ENCODE data around the gene ANKRD63. TPM values are rescaled to one million over a fixed set of nuclear protein-coding genes. Genes with fewer than 3 reads are reported as not detected.

The ANKRD63 gene
- total and polyA plus RNA-seq, 10 of the 15 experiments (the other 5 are each of a cell fraction or from before 2014, with no cell fraction given), result not detected

DNA sequence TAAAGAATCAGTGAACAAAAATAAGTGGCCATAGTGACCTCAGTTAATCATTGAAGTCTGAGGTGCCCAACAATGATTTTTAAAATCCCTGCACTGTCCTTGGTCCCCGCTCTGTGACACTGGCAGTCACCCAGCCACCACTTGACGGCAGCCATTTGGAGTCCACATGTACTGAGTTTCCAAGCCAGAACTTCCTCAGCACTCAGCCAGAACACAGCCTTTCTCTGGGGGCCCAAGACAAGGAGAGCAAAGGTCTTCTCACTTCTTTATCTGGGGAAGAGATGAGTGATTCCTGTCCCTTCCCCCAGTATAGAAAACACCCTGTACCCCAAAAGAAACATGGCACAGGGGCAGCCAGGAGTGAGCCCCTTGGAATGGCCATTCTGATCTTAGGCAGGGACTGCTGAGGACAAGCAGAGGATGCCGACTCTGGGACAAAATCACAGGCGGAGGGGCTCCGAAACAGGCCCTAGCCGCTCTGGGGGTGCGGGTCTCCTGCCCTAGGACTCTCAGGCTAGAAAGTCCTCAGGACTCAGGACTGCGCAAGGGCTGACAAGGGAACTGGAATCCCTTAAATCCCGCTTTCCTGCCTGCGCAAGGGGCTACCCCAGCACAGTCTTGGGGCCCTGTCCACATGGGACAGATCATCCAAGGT is 31.3 kb downstream of the ANKRD63 start (continued):
- TF ChIP-seq, protein P1, sequence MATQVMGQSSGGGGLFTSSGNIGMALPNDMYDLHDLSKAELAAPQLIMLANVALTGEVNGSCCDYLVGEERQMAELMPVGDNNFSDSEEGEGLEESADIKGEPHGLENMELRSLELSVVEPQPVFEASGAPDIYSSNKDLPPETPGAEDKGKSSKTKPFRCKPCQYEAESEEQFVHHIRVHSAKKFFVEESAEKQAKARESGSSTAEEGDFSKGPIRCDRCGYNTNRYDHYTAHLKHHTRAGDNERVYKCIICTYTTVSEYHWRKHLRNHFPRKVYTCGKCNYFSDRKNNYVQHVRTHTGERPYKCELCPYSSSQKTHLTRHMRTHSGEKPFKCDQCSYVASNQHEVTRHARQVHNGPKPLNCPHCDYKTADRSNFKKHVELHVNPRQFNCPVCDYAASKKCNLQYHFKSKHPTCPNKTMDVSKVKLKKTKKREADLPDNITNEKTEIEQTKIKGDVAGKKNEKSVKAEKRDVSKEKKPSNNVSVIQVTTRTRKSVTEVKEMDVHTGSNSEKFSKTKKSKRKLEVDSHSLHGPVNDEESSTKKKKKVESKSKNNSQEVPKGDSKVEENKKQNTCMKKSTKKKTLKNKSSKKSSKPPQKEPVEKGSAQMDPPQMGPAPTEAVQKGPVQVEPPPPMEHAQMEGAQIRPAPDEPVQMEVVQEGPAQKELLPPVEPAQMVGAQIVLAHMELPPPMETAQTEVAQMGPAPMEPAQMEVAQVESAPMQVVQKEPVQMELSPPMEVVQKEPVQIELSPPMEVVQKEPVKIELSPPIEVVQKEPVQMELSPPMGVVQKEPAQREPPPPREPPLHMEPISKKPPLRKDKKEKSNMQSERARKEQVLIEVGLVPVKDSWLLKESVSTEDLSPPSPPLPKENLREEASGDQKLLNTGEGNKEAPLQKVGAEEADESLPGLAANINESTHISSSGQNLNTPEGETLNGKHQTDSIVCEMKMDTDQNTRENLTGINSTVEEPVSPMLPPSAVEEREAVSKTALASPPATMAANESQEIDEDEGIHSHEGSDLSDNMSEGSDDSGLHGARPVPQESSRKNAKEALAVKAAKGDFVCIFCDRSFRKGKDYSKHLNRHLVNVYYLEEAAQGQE (IDR thresholded peaks at IDR 0.05; ENCODE audit: low read depth, low read length), result no peak
- no peak for TF ChIP-seq CHD4 (IDR thresholded peaks at IDR 0.05)
- TF ChIP-seq IRF4 (IDR thresholded peaks at IDR 0.05; ENCODE audit: low read depth, low read length), result no peak
- TF ChIP-seq CBX5 (IDR thresholded peaks at IDR 0.05; ENCODE audit: low read depth), result no peak
- TF ChIP-seq, protein P2, sequence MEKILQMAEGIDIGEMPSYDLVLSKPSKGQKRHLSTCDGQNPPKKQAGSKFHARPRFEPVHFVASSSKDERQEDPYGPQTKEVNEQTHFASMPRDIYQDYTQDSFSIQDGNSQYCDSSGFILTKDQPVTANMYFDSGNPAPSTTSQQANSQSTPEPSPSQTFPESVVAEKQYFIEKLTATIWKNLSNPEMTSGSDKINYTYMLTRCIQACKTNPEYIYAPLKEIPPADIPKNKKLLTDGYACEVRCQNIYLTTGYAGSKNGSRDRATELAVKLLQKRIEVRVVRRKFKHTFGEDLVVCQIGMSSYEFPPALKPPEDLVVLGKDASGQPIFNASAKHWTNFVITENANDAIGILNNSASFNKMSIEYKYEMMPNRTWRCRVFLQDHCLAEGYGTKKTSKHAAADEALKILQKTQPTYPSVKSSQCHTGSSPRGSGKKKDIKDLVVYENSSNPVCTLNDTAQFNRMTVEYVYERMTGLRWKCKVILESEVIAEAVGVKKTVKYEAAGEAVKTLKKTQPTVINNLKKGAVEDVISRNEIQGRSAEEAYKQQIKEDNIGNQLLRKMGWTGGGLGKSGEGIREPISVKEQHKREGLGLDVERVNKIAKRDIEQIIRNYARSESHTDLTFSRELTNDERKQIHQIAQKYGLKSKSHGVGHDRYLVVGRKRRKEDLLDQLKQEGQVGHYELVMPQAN (conservative IDR thresholded peaks at IDR 0.05), result no peak
- TF ChIP-seq SIX5 (IDR thresholded peaks at IDR 0.05; ENCODE audit: low read depth, low read length, severe bottlenecking), result no peak
- no peak for TF ChIP-seq CHD1 (IDR thresholded peaks at IDR 0.05; ENCODE audit: low read depth, low read length)
- no peak for TF ChIP-seq SP1 (IDR thresholded peaks at IDR 0.05; ENCODE audit: low read depth, low read length)
- TF ChIP-seq, protein P3, sequence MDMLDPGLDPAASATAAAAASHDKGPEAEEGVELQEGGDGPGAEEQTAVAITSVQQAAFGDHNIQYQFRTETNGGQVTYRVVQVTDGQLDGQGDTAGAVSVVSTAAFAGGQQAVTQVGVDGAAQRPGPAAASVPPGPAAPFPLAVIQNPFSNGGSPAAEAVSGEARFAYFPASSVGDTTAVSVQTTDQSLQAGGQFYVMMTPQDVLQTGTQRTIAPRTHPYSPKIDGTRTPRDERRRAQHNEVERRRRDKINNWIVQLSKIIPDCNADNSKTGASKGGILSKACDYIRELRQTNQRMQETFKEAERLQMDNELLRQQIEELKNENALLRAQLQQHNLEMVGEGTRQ (IDR thresholded peaks at IDR 0.05; ENCODE audit: borderline replicate concordance, low read depth, low read length), result no peak
- no peak for TF ChIP-seq KAT2A (conservative IDR thresholded peaks at IDR 0.05; ENCODE audit: control insufficient read depth, low read depth, low read length)
- no peak for TF ChIP-seq SIN3A (IDR thresholded peaks at IDR 0.05; ENCODE audit: low read depth, low read length)

Measured in GM12878 (cell line).